H1 (cell line): ENCODE data around the gene TOMM5. TPM values are rescaled to one million over a fixed set of nuclear protein-coding genes. Genes with fewer than 3 reads are reported as not detected.

ENCODE experiments used
- CTCF ChIA-PET: fragments of 300-600 bp; sonication (Branson Sonifier 250); formaldehyde crosslinking; loops from one replicate; lab custom pipeline; 2021; ENCODE audit not compliant: partially characterized antibody; lab: Charles Lee
- POLR2A ChIA-PET: fragments of 300-600 bp; sonication (Branson Sonifier 250); formaldehyde crosslinking; loops from one replicate; lab custom pipeline; 2021; ENCODE audit warnings: inconsistent platforms; ENCODE audit not compliant: partially characterized antibody; lab: Charles Lee
- DNase-seq, 2 experiments: peaks; one replicate each; pipeline versions ENCODE4 v3.0.0 to v3.0.0-alpha.2; 2010 to 2022; ENCODE audit warnings: low spot score in 2 of 2, low read depth in 1 of 2, mixed read lengths in 1 of 2
- FAIRE-seq: peaks from 2 replicates; lab custom pipeline; 2011; peaks lifted over from hg19 to GRCh38; lab: Jason Lieb, UNC
- H2AFZ ChIP-seq: 2 replicates; pipeline ENCODE4 v1.8.1; 2012; ENCODE audit warnings: low read length, inconsistent platforms
- H2AK5ac ChIP-seq: 2 replicates; pipeline ENCODE4 v1.6.1; 2013; ENCODE audit warnings: low read depth, low read length
- H2BK120ac ChIP-seq: replicated peaks from 2 replicates; pipeline ENCODE3; 2013; ENCODE audit warnings: low read depth, low read length, inconsistent platforms
- H2BK12ac ChIP-seq: 2 replicates; pipeline ENCODE4 v1.6.1; 2013; ENCODE audit warnings: low read depth, low read length
- H2BK15ac ChIP-seq: 2 replicates; pipeline ENCODE4 v1.6.1; 2013; ENCODE audit warnings: low read length
- H2BK20ac ChIP-seq: 2 replicates; pipeline ENCODE4 v1.6.1; 2013; ENCODE audit warnings: low read length
- H2BK5ac ChIP-seq: 2 replicates; pipeline ENCODE4 v1.6.1; 2013; ENCODE audit warnings: low read depth, low read length
- H3K14ac ChIP-seq: 2 replicates; pipeline ENCODE4 v1.6.1; 2013; ENCODE audit warnings: inconsistent platforms; ENCODE audit not compliant: insufficient read length
- H3K18ac ChIP-seq: 2 replicates; pipeline ENCODE4 v1.6.1; 2013; ENCODE audit warnings: low read length; ENCODE audit errors: extremely low read depth
- H3K23ac ChIP-seq: 2 replicates; pipeline ENCODE4 v1.6.1; 2013; ENCODE audit warnings: inconsistent platforms; ENCODE audit not compliant: insufficient read length
- H3K23me2 ChIP-seq: 2 replicates; pipeline ENCODE4 v1.6.1; 2013; ENCODE audit warnings: low read depth, low read length
- H3K27ac ChIP-seq: 2 replicates; pipeline ENCODE4 v1.6.1; 2011; ENCODE audit warnings: low read depth, low read length, inconsistent platforms
- H3K27me3 ChIP-seq, 4 experiments: replicated peaks in 1 of 4; 1 replicate in 1 of 4; 2 replicates in 3 of 4; pipeline versions ENCODE4 v1.6.1 to v1.8.1; 2011 to 2013; ENCODE audit warnings: low read length in 3 of 4, mild to moderate bottlenecking in 3 of 4, inconsistent platforms in 2 of 4, mixed read lengths in 2 of 4, moderate library complexity in 1 of 4; ENCODE audit not compliant: control insufficient read depth in 3 of 4, insufficient read depth in 3 of 4; ENCODE audit errors: extremely low read depth in 1 of 4
- H3K36me3 ChIP-seq, 4 experiments: 2 replicates each; pipeline versions ENCODE4 v1.6.1 to v1.8.1; 2011 to 2013; ENCODE audit warnings: mild to moderate bottlenecking in 4 of 4, low read length in 3 of 4, moderate library complexity in 2 of 4, control low read depth in 1 of 4, inconsistent platforms in 1 of 4; ENCODE audit not compliant: insufficient read depth in 4 of 4, control insufficient read depth in 2 of 4
- H3K4ac ChIP-seq: replicated peaks from 2 replicates; pipeline ENCODE3; 2013; ENCODE audit warnings: low read length, low read depth, mixed read lengths, inconsistent platforms; ENCODE audit not compliant: insufficient read length
- H3K4me1 ChIP-seq, 4 experiments: replicated peaks in 1 of 4; 1 replicate in 1 of 4; 2 replicates in 3 of 4; pipeline versions ENCODE4 v1.6.1 to v1.8.1; 2011 to 2013; ENCODE audit warnings: low read length in 3 of 4, inconsistent platforms in 2 of 4, mixed read lengths in 1 of 4; ENCODE audit not compliant: insufficient read depth in 4 of 4, control insufficient read depth in 3 of 4
- H3K4me2 ChIP-seq, 2 experiments: 2 replicates each; pipeline versions ENCODE4 v1.6.1 to v1.8.1; 2011 to 2013; ENCODE audit warnings: low read depth in 2 of 2, low read length in 2 of 2, control low read depth in 1 of 2, inconsistent platforms in 1 of 2, mild to moderate bottlenecking in 1 of 2; ENCODE audit not compliant: insufficient read depth in 1 of 2
- H3K4me3 ChIP-seq, 4 experiments: fragments of 200-600, 300-600 bp in 1 of 4; sonication (generic), shearing (Covaris generic), sonication (Bioruptor Twin) in 1 of 4; 2 replicates each; pipeline versions ENCODE4 v1.5.1 to v1.8.1; 2011 to 2016; ENCODE audit warnings: low read length in 4 of 4, low read depth in 3 of 4, control low read depth in 2 of 4, inconsistent platforms in 2 of 4, mild to moderate bottlenecking in 2 of 4, mixed read lengths in 1 of 4, moderate library complexity in 1 of 4; ENCODE audit not compliant: insufficient read depth in 2 of 4; ENCODE audit errors: extremely low read depth in 1 of 4
- H3K56ac ChIP-seq: replicated peaks from 2 replicates; pipeline ENCODE3; 2013; ENCODE audit warnings: low read depth, mild to moderate bottlenecking, mixed read lengths, low read length, inconsistent platforms; ENCODE audit not compliant: insufficient read length
- H3K79me1 ChIP-seq: 2 replicates; pipeline ENCODE4 v1.6.1; 2013; ENCODE audit warnings: low read depth, low read length, control low read depth
- H3K79me2 ChIP-seq, 2 experiments: 2 replicates each; pipeline versions ENCODE4 v1.6.1 to v1.8.1; 2012 to 2013; ENCODE audit warnings: low read length in 2 of 2, mild to moderate bottlenecking in 2 of 2, inconsistent platforms in 1 of 2; ENCODE audit not compliant: insufficient read depth in 2 of 2, control insufficient read depth in 1 of 2
- H3K9ac ChIP-seq, 4 experiments: replicated peaks in 1 of 4; 1 replicate in 1 of 4; 2 replicates in 3 of 4; pipeline versions ENCODE4 v1.6.1 to v1.8.1; 2011 to 2013; ENCODE audit warnings: low read depth in 3 of 4, low read length in 3 of 4, control low read depth in 2 of 4, mild to moderate bottlenecking in 2 of 4, moderate library complexity in 2 of 4, inconsistent platforms in 1 of 4; ENCODE audit errors: extremely low read depth in 1 of 4
- H3K9me3 ChIP-seq, 2 experiments: 2 replicates each; pipeline versions ENCODE4 v1.6.1 to v1.8.1; 2012 to 2013; ENCODE audit warnings: mild to moderate bottlenecking in 2 of 2, moderate library complexity in 2 of 2, control low read depth in 1 of 2, inconsistent platforms in 1 of 2, low read depth in 1 of 2, low read length in 1 of 2, mixed read lengths in 1 of 2; ENCODE audit not compliant: insufficient read depth in 2 of 2
- H4K20me1 ChIP-seq, 2 experiments: replicated peaks in 1 of 2; 2 replicates each; pipeline versions ENCODE3 to v1.8.1; 2011 to 2013; ENCODE audit warnings: inconsistent platforms in 2 of 2, low read length in 2 of 2, mild to moderate bottlenecking in 1 of 2; ENCODE audit not compliant: insufficient read depth in 2 of 2, control insufficient read depth in 1 of 2
- H4K5ac ChIP-seq: 2 replicates; pipeline ENCODE4 v1.6.1; 2013; ENCODE audit warnings: low read length, low read depth, mixed read lengths, inconsistent platforms; ENCODE audit not compliant: insufficient read length
- H4K8ac ChIP-seq: 2 replicates; pipeline ENCODE4 v1.8.0; 2013; ENCODE audit warnings: mild to moderate bottlenecking, moderate library complexity, low read length, inconsistent platforms; ENCODE audit not compliant: insufficient read depth; ENCODE audit errors: extremely low read depth
- H4K91ac ChIP-seq: replicated peaks from 2 replicates; pipeline ENCODE3; 2013; ENCODE audit warnings: low read length, mixed read lengths, inconsistent platforms; ENCODE audit not compliant: insufficient read length
- CBX5 ChIP-seq: fragments of 300-800, 300-1000 bp; sonication (generic); IDR thresholded peaks from 2 replicates; pipeline ENCODE4 v1.7.1; 2016; ENCODE audit warnings: antibody characterized with exemption, low read length, low read depth
- CEBPB ChIP-seq: IDR thresholded peaks from 2 replicates; pipeline ENCODE4 v1.6.1; 2012; ENCODE audit warnings: low read depth, low read length
- JUN ChIP-seq: IDR thresholded peaks from 2 replicates; pipeline ENCODE4 v1.6.1; 2011; ENCODE audit warnings: low read depth, mild to moderate bottlenecking, improper control_type of control experiment, low read length
- POLR2AphosphoS5 ChIP-seq: IDR thresholded peaks from 2 replicates; pipeline ENCODE4 v1.6.1; 2011; ENCODE audit warnings: low read depth, low read length
- SAP30 ChIP-seq: fragments of 300-600 bp; sonication (generic); IDR thresholded peaks from 2 replicates; pipeline ENCODE4 v1.7.1; 2012; ENCODE audit warnings: low read length, moderate library complexity, mild to moderate bottlenecking, inconsistent platforms; ENCODE audit not compliant: insufficient read depth, insufficient replicate concordance
- SIX5 ChIP-seq: IDR thresholded peaks from 2 replicates; pipeline ENCODE4 v1.6.1; 2011; ENCODE audit warnings: mild to moderate bottlenecking, low read depth, low read length
- TAF1 ChIP-seq: IDR thresholded peaks from 2 replicates; pipeline ENCODE4 v1.6.1; 2011; ENCODE audit warnings: mild to moderate bottlenecking, low read depth, low read length
- TAF7 ChIP-seq: optimal IDR thresholded peaks from 2 replicates; pipeline ENCODE3; 2011; ENCODE audit warnings: low read depth, mild to moderate bottlenecking, inconsistent platforms, low read length, moderate library complexity, borderline replicate concordance
- WGBS, 2 experiments: shearing (Covaris generic) in 1 of 2; methylation state at CpG; one replicate each; pipeline versions ENCODE4 v1.1.6 to v1.1.7; 2013 to 2015; ENCODE audit warnings: low lambda C conversion rate in 2 of 2, mixed read lengths in 2 of 2, inconsistent platforms in 1 of 2, low coverage in 1 of 2, missing lambda C conversion rate in 1 of 2; ENCODE audit not compliant: insufficient replicate concordance in 2 of 2, insufficient coverage in 1 of 2, insufficient read length in 1 of 2; ENCODE audit errors: extremely low coverage in 1 of 2, missing lambda C conversion rate in 1 of 2; 5-methylcytosine and 5-hydroxymethylcytosine counted together
- polyA plus RNA-seq, 7 experiments: library from polyadenylated mRNA; depleted of rRNA in 3 of 7; stranded (reverse) in 5 of 7; unstranded in 2 of 7; fragments of >200 nt in 5 of 7; fragments of 200-250 nt in 2 of 7; gene quantifications; 1 replicate in 5 of 7; 2 replicates in 1 of 7; 4 replicates in 1 of 7; pipeline versions ENCODE4 v1.2.1 to v1.2.3, GENCODE V29; 2011 to 2013; ENCODE audit warnings: missing spikeins in 2 of 7, mixed read lengths in 2 of 7
- total RNA-seq: library from RNA; stranded (reverse); fragmentation: NEBNext Ultra II Directional; extraction: Animal tissue kit (Norgen Biotek cat#: 25700); gene quantifications from 2 replicates; pipeline ENCODE4 v1.2.1, GENCODE V29; 2021

TOMM5 gene
- total and polyA plus RNA-seq, 2 of the 8 experiments (the other 6 are each of a cell fraction or from before 2014, with no cell fraction given), result 171 to 174 TPM

DNA sequence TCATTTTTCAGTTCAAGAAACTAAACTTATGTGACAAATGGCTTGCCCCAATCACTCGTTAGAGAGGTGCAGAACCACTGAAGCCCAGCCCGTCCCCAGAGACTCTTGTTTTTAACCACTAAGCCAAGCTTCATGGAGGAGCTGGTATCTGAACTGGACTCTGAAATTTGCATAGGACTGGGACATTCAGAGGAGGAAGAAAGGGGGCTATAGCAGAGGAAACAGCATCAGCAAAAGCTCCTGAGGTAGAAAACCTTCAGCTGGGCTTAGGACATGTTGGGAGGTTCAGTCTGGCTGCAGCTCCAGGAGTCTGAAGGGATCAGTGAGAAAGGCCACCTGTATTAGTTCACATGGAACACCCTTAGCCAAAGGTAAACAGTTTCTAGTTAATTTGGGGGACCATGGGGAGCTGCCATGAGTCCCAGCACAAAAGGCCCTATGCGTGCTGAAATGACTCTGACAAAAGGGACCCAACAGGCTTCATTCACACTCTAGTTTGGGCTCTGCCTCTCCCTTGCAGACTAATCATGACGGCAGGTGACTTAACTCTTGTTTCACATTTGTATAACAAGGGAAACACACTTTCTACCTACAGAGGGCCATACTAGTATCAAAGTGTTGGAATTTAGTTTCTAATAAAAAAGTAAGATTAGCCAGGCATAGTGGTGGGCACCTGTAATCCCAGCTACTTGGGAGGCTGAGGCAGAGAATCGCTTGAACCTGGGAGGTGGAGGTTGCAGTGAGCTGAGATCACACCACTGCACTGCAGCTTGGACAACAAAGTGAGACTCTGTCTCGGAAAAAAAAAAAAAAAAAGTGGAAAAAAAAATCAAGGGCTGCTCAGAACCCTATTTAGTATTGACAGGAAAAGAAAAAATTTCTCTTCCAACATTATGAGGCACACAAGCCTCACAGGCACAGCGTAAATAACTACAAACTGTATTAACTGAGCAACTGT is 26.5 kb downstream of the TOMM5 start:
- 82% methylated on average over 6 of the region's 7 CpGs; no CpG with 5 or more reads in 1 of the 2 experiments for WGBS, 2 experiments
- Histone ChIP-seq H3K79me1 (no peaks in the 10 kb centered on the region), H3K23ac (no peak overlapping the region), H3K27ac (no peak overlapping the region), H3K14ac (no peak overlapping the region), H2BK12ac (no peak overlapping the region), H3K9me3 (peaks cover 10 to 12% of the 10 kb centered on the region in 2 experiments; a peak in 3 of 4 replicates), H3K4ac (no peak overlapping the region), H2BK15ac (no peak overlapping the region), H4K20me1 (peaks cover 0 to 2% of the 10 kb centered on the region in 2 experiments), H3K23me2 (no peaks in the 10 kb centered on the region), H3K4me3 (no peak overlapping the region), H2BK20ac (no peak overlapping the region), H2BK120ac (no peak overlapping the region), H4K5ac (no peak overlapping the region), H3K4me2 (no peak overlapping the region; a peak in 2 of 4 replicates), H3K18ac (0 out of 2 replicates have a peak overlapping the region, but pooled peaks have one; percentile 13), H3K36me3 (peaks cover 0 to 8% (median 3%) of the 10 kb centered on the region in 4 experiments; a peak in 3 of 8 replicates), H2AFZ (no peak overlapping the region), H3K79me2 (peaks cover 0 to 11% of the 10 kb centered on the region in 2 experiments; a peak in 1 of 4 replicates), H3K56ac (no peak overlapping the region), H3K4me1 (peaks cover 0 to 6% (median 1%) of the 10 kb centered on the region in 4 experiments; a peak in 4 of 7 replicates), H2AK5ac (no peak overlapping the region), H3K27me3 (no peaks in the 10 kb centered on the region), H4K91ac (no peak overlapping the region), H3K9ac (no peak overlapping the region; a peak in 1 of 7 replicates), H2BK5ac (no peak overlapping the region), H4K8ac (no peak overlapping the region)
- CTCF ChIA-PET, result interaction anchor here (0.7 to 1.6 kb wide), 5 partner anchors 9 to 57 kb away, joined by 3 to 5 read pairs (median 3); no protein-coding TSS in a partner anchor
- no peak for DNase-seq
- FAIRE-seq, result no peak
- POLR2A ChIA-PET, result interaction anchor here (0.6 to 2.3 kb wide), 6 partner anchors 8 to 869 kb away, joined by 3 to 8 read pairs (median 4); partner anchors contain the start of genes FBXO10 and TOMM5
- TF ChIP-seq CEBPB (no peak), TAF7 (no peak), TAF1 (no peak), CBX5 (no peak), JUN (no peak), POLR2AphosphoS5 (no peak), SIX5 (no peak), SAP30 (no peak)
